ENCODE data around the gene WWOX. TPM values are rescaled to one million over a fixed set of nuclear protein-coding genes. Genes with fewer than 3 reads are reported as not detected.

The WWOX gene
- total and polyA plus RNA-seq, 2 of the 13 experiments (the other 11 are each of a cell fraction or from before 2014, with no cell fraction given), result 9.1 to 37.4 TPM

- WGBS (ENCODE audit: low lambda C conversion rate), result 91% methylated on average over 5 of the region's 5 CpGs
- TF ChIP-seq ZSCAN22 (CRISPR knock-in tag; IDR thresholded peaks at IDR 0.05), result no peak
- TF ChIP-seq SMAD1 (CRISPR knock-in tag; IDR thresholded peaks at IDR 0.05; ENCODE audit: borderline replicate concordance, low read depth), result no peak
- TF ChIP-seq KDM4B (CRISPR knock-in tag; IDR thresholded peaks at IDR 0.05), result no peak
- TF ChIP-seq THAP7 (CRISPR knock-in tag; IDR thresholded peaks at IDR 0.05), result no peak
- no peak for TF ChIP-seq ATF2 (CRISPR knock-in tag; IDR thresholded peaks at IDR 0.05)
- no peak for TF ChIP-seq FOXK1 (CRISPR knock-in tag; IDR thresholded peaks at IDR 0.05; ENCODE audit: borderline replicate concordance, low read depth)
- TF ChIP-seq ETV5 (CRISPR knock-in tag; IDR thresholded peaks at IDR 0.05; ENCODE audit: borderline replicate concordance), result no peak
- TF ChIP-seq ZNF280B (CRISPR knock-in tag; IDR thresholded peaks at IDR 0.05; ENCODE audit: borderline replicate concordance), result no peak
- no peak for TF ChIP-seq ZNF720 (CRISPR knock-in tag; IDR thresholded peaks at IDR 0.05)
- H3K36me3 ChIP-seq (replicated peaks in 1 of 2; ENCODE audit: control insufficient read depth in 1 of 2, insufficient read depth in 2 of 2, low read length in 2 of 2), result no peaks in the 10 kb centered on the region
- intact Hi-C loops (cut with micrococcal nuclease; ENCODE audit: unreplicated experiment), result no loop called here
- ChIA-PET CTCF (ENCODE audit: low intra/inter-chr PET ratio, low total read pairs) (no interaction called here), POLR2A (no interaction called here)
- no peaks in the 10 kb centered on the region for H4K20me1 ChIP-seq (ENCODE audit: insufficient read depth, low read length)
- H3K4me2 ChIP-seq (ENCODE audit: low read depth, low read length), result no peak overlapping the region
- H3K4me1 ChIP-seq (ENCODE audit: insufficient read depth, low read length), result no peaks in the 10 kb centered on the region
- in situ Hi-C loops (cut with HindIII; ENCODE audit: extremely low pct_ligation_motif_present, low pct_unique_long_range_greater_than_20kb), result no loop called here
- no peak overlapping the region for H3K9ac ChIP-seq (ENCODE audit: insufficient read depth, low read depth, low read length)
- no peak overlapping the region for H2AFZ ChIP-seq (ENCODE audit: low read length)
- no peaks in the 10 kb centered on the region for H3K79me2 ChIP-seq (ENCODE audit: insufficient read depth, low read length)
- no peak for FAIRE-seq
- no peak overlapping the region for H3K4me3 ChIP-seq (replicated peaks in 1 of 3; ENCODE audit: insufficient read depth in 1 of 3, low read depth in 2 of 3, low read length in 3 of 3)
- ATAC-seq, result no peak
- DNase-seq (ENCODE audit: low spot score), result no peak
- BruUV-seq (replicated peaks), result no TSS peak
- H3K27ac ChIP-seq (ENCODE audit: extremely low read length, insufficient read depth, low read length), result no peak overlapping the region
- H3K9me3 ChIP-seq (ENCODE audit: low read length), result no peaks in the 10 kb centered on the region
- H3K27me3 ChIP-seq (ENCODE audit: control insufficient read depth in 1 of 2, insufficient read depth in 2 of 2, low read length in 2 of 2), result no peaks in the 10 kb centered on the region
Measured at GRCh38 chr16:78528265-78528664, 428.8 kb downstream of the WWOX start.
